GM19397 (cell line): ENCODE measurements around the gene ANO4.

Source experiments
- ATAC-seq: cut with Tn5 transposase; IDR thresholded peaks from one replicate; pipeline ENCODE4 v1.9.1; 2021; ENCODE audit warnings: mild to moderate bottlenecking, moderate library complexity; ENCODE audit not compliant: unreplicated experiment

ANO4 gene

DNA sequence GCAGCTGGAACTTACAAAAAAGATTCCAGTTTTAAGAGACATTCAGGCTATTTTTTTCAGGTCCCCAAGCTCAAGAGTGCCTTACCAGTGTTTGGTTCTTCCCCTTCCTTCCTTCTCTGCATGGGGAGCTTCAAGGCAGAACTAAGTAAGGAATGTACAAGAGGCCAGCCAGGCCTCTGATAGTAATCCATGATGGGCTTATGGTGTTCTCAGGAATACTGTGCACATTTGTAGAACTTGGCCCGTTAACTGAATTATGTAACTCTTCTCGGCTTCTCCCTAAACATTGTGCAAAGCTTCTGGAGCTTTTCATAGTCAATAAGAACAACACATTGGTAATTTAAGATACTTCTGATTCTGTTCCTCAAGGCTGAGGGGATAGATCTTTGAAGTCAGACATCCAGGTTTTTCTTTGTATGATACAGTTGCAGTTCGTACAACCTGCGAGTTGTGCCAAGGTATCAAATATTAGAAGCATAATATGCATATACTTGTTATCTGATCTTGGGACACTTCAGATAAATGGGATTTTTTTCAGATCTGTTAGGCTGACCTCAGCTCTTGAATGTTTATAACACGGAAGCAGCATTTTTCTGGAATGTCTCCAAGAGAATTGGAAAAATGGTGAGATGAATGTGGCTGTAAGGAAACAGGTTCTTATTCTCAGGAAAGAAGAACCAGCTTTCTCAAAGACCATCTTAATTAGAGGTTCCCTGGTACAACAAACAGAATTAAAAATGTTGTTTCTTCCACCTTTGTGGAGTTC, 148.6 kb downstream of the ANO4 start:
- ATAC-seq = no peak

DNA sequence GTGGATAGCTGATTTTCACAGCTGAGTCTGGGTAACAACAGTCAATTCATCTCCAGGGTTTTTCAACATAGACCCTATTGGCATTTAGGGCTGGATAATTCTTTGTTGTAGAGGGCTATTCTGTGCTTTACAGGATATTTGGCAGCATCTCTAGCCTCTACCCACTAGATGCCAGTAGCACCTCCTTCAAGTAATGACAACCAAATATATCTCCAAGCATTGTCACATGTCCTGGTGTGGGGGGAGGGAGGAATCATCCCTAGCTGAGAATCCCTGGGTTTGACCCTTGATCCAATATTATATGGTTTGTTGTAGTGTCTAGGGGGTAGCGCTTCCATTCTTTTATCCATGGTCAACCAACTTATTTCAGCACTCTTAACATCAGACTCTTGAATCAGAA, 157.2 kb downstream of the ANO4 start:
- ATAC-seq = no peak

DNA sequence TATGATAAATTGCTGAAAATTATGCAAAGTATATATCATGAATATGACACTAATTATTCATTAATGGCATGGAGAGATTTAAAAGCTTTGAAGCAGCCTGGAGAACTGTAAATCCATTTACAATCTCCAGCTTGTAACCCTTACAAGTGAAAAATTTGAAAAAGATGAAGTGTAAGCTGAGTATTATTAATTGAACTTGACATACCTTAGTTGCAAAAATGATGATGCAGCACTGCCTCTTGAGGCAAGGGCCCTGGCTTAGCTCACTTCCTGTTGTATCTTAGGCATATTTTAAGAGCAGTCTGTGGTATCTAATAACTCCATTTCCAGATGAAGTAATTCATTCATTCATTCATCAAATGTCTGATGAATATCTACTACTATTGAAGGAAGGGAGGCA, 158.6 kb downstream of the ANO4 start:
- ATAC-seq = no peak

DNA sequence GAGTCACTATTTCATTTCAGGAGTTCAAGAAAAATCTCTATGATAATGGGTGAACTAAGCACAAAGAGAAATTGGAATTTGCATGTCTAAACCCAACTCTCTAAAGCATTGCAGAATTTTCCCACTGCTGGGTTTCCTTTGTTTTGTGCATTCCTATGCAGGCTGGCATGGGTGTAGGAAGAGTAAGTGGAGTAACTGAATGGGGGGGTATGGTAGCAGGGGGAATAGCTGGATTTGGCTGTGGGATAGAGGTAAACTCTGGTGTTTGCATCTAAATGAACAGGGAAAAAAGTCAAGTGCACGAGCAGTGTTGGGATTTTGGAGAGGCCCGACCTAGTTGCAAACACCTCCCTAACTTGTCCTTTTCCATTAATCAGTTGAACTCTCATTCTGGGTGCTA, 159.1 kb downstream of the ANO4 start:
- ATAC-seq = no peak

DNA sequence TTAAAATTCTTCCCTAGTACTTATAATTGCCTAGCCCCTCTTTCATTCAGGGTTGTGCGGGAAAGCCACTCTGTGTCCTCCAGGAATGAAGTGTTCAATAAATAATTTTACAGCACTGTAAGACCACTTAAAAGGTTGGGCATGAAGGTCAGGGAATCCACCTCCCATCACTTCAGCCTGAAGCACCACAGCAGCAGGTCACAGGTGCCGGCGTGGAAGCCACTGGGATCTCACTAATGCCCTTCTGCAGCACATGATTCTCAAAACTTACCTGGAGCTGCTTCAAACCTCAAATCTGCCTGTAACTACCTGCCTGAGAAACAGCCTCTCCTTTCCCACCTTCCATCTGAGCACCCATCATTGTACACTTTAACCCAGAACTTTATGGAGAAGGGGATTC, 159.5 kb downstream of the ANO4 start:
- ATAC-seq = no peak

DNA sequence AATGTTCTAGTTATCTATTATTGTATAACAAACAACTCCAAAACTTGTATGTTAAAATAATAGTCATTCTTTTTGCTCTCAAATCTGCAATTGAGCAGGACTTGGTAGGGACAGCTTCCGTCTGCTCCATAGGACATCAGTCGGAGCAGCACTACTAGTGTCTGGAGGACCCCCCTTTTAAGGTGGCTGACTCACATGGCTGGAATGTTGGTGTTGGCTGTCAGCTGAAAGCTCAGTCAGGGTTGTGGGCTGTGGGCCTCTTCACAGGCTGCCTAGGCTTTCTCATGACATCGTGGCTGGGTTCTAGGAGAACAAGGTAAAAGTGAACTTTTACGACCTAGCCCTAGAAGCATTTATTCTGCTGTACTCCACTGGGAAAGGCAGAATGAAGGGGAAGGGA, 160.6 kb downstream of the ANO4 start:
- no peak for ATAC-seq

DNA sequence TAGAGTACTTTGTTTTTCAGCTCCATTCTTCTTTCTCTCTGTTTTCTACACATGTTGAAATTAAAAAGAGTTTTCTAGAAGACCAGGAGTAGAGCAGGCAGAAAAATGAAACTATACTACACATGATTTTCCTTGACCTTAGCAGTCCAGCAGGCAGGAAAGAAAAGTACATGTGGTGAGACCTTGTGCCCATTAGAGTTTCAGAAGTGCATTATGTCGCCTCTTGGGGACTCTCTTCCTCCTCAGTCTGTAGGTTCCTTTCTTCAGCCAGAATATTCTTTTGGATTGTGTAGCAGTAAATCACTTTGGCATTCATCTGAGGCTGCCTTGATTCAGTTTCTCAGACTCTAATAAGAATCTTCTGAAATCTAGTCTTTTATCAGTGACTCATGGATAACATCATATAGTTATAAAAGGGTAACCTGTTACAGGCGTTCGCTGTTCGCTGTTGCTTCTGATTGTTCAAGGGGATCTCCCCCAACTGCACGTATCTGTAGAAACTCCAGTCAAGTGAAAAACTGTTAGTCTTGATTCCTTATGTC, 161.8 kb downstream of the ANO4 start:
- no peak for ATAC-seq

DNA sequence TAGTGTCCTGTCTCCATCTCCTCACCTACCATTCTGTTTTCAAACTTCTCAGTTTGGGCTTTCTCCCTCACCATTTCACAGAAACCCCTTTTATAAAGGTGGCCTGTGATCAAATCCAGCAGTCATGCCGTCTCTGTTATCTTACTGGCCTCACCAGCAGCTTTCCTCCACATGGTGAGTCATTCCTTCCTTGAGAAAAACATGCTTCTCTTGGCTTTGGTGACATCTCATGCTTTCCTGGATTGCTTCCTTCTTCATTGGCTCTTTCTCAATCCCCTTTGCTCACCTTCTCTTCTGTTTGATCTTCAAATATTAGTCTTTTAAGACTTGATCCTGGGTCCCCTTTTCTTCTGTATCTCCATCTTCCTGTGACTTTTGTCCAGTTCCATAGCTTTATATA, 164.9 kb downstream of the ANO4 start:
- no peak for ATAC-seq

DNA sequence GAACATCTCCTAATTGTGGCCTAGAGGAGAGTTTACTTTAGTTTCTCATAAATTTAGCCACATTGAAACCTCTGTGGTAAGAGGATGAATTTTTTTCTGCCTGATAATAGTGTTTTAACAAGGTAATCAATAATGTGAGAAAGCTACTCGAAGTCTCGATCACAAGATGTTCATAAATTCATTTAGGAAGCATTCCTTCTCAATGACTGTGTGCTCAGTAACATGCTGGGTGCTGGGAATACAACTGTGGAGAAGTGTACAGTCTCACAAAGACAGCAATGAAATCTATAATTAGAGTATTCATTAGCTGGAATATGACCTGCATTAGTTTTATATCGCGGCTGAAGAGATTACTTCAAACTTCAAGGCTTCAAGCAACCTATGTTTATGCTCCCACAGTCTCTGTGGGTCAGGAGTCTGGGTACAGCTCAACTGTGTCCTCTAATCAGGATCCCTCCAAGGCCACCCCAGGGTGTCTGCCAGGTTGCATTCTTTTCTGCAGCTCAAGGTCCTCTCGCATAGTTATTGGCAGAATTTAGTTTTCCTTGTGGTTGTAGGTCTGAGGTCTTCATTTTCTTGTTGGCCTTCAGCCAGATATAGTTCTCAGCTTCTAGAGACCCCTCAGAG, 167.6 kb downstream of the ANO4 start:
- no peak for ATAC-seq

DNA sequence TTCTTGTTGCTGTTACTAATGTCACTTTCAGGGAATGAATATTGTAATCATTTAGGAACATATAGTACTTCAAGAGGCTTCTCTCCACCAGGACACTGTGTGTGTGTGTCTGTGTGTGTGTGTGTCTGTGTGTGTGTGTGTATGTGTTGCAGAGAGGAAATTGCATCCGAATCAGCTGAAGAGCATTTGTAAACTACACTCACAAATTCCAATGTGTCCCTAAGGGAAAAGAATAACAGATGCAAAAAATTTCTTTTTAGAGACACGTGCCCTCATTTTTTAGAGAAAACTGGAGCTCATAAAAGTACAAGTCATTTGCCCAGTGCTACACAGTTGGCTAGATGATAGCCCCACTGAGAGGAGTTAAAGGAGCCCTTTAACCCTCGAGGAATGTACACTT, 168.8 kb downstream of the ANO4 start:
- ATAC-seq = no peak

DNA sequence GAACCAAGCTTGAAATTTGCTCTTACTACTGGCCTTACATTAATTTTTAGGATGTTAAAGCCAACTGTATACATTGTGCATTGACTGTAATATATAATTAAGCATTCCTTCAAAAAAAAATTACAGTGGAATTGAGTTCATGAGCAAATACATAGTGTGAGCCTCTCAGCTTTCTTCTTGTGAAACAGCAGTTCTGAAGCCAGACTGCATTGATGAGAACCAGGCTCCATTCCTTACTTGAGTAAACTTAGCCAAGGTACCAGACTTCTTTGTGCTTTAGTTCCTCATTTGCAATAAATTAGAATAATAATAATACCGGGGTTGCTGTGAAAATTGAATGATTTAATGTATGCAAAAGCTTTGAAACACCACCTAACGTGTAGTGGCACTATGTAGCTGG, 169.5 kb downstream of the ANO4 start:
- ATAC-seq = no peak

DNA sequence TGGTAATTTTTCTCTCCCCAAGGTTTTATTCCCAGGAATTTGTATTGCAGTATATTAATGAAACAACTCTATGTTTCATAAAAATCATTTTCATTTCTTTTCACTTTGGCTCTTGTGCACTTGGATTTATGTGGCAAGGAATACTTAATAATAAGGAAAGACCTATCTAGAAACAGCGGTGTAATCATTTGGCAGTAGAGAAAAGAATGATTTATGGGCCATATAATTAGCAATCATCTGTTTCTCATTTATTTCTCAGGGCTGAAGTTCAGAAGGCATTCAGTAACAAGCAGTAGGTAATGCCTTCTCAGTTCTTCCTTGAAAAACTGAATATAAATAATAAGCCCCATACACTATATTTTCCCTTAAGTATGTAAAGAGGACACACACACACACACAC, 172.6 kb downstream of the ANO4 start:
- no peak for ATAC-seq

DNA sequence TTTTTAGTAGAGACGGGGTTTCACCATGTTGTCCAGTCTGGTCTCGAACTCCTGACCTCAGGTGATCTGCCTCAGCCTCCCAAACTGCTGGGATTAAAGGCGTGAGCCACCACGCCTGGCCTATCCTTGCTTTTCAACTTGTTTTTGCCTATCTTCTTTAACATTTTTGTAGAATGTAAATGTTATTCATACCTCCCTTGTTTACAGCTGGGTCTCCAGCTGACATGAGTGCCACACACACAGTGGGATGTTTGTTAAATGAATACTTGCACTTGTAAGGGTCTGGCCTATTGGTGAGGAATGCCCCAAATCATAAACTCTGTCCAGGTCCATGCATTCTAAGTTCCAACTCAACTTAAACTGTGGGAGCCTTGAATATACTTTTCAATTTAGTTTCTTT, 176.3 kb downstream of the ANO4 start:
- ATAC-seq = no peak

DNA sequence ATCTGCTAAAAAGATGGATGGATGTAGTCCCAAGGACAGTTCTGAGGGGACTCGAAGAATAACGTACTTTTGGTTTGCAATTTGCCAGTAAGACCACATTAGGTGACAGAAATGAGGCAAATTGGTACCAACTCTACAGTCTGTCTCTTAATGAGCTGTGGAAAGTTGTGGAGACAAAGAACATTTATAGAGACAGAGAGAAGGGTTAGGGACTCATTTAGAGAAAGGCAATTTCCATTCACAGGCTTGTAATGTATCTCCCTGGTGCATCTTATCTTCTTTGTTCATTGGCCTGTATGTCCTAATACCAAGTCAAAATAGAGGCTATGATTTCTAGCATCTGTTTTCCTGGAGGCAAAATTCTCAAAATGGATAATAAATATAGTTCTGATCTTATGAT, 177.5 kb downstream of the ANO4 start:
- ATAC-seq = no peak

DNA sequence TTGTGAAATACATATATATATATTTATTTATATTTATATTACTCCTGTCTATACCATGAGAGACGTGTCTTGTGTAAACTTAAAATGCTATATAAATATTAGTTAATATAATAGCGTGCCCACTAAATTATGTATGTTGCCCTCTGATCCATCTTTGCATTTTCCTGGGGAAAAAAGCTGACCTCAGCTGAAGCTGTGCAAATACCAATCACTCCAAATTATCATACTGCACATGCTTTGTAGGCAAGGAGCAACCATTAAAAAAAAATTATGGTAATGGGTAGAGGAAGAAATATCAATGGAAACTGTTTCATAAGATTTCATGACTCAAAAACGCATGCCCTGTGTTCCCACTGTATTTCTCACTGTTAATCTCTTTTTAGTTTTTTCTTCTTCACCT, 179.8 kb downstream of the ANO4 start:
- ATAC-seq = no peak

DNA sequence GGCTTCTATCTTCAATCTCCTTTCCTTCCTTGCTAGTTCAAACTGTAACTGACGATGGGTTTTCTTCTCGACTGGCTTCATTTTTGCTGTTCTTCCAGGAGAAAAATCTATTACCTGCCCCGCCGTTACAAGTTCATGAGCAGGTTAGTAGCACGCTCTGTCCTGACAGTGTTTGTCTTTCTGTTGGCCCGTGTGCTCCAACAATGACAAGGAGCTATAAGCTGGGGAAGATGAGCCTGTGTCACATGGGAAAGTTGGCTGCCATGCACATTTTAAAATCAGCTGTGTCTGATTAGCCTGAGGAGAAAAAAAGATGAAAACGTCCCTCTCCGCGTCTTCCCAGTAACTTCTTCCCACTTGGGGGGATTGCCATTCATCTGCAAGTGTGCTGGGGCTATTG, 180.2 kb downstream of the ANO4 start:
- no peak for ATAC-seq

DNA sequence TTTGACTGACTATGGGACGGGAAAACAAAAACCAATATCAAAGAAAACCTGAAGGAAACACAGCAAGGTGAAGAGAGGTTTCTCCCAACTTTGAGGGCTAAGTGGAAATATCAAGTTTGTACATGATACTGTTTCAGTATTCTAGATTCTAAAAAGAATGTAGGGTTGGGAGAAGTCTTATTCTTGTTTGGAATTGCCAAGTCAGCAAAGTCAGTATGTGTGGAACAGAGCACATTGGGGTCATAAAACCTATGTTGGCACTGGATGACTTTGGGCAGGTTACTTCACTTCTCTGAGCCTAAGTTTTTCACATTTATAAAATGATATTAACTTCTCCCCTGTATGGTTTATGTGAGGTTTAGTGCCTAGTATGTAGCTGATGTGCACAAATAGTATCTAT, 182.2 kb downstream of the ANO4 start:
- no peak for ATAC-seq

DNA sequence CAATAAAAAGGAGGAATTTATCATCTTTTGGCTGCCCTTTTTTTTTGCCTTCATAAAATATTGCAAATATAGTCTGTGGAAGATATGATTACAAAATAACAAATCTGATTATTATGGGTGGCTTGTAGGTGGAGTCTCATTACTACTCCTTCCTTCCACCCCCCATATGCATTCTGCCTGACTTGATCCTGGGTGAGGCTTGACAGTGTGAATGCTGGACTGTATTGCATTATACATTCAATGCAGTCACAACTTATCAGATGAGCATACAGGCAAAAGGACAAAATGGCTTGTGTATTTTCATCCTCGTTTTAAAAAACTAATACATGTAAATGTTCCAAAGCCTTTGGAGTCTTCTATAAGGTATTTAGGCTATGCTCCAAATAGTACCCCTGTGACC, 186.3 kb downstream of the ANO4 start:
- no peak for ATAC-seq

DNA sequence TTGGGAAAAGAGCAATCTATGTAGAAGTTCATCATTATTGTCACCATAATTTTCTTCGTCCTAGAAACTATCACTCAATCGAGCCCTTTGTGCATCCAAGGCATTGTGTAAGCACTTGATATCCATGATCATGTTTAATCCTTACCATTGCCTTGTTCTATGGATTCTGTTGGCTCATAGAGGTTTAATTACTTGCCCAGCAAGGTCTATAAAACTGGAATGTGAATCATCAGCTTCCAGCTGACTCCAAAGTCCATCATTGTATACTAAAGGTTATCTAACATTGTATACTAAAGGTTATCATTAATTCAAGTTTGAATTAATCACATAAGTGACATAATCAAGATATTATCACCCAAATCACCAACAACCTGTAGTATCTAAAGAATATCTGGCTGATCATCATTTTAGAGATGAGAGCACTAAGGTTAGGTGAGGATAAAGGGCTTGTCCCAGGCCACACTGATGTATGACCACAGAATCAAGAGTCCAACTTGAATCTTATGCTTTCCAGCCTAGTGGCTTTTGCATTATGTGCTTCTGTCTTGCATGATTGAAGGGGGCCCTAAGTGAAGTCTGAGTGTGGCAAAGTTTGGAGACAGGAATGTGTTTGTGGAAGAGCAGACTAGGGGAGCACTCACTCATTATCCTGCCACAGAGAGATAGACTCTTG, 188.1 kb downstream of the ANO4 start:
- no peak for ATAC-seq

DNA sequence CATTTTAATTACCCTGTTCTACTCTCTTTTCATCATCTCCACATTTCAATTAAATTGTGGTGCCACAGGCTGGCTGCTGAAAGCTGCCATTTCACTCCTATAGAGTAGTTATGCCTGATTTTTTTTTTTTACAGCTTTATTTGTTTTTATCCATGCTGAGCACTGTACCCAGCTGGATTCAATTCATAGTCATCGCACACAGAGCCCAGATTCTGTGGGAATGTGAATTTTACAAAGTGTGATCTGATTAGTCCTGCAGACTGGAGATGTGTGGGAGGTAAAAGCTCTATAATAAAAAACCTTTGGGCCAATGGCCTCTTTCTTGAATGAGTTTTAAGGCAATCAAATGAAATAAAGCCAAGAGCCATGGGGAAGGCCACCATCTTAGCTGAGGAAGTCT, 190.2 kb downstream of the ANO4 start:
- ATAC-seq = no peak

DNA sequence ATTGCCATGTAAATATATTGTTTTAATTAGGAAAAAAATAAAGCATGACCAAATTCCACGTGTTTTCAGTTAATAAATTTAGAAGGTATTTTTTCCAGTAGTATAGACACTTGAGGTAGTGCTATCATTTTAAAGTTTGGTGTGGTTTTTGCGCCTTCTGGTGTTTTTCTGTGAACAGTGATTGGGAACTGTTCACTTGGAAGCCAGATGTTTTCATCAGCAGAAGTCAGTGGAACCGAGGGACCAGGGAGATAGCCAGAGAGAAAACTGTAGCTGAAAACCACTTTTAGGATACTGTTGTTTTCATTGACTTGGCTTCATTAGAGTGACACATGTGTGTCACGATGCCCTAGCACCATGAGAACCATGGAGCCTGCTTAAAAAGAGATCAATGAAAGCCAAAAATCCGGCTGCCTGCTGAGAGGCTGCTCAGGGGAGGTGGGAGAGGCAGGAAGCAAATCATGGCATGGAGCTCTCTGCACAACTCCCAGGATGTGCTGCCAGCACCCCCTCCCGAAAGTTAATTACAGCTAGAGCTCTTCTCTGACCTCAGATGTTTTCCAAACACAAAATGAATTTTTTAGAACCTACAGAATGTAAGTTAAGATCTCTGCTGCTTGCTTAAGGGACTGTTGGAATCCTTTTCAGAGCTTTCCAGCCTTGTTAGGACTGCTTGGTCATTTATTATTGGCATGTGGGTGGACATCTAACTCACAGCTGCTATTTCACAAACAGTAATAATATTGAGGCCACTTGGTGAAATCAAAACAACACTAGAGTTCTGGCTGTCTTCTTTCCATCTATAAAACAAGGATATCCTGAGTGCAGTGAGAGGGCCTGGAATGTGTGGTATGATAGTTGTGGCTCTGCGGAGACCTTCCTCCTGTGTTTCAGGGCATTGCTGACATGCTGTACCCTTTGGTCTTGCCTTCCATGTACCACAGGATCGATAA, 192.3 kb downstream of the ANO4 start:
- no peak for ATAC-seq
